Thymus (tissue), 11 donors: ENCODE measurements around the gene REV3L. TPM values are rescaled to one million over a fixed set of nuclear protein-coding genes. Genes with fewer than 3 reads are reported as not detected.

Experiments
- DNase-seq, 9 donors: peaks; one replicate each; pipeline ENCODE4 v3.0.0-alpha.2; 2013; ENCODE audit warnings: low spot score in 9 of 9, low read depth in 6 of 9, missing footprints in 1 of 9
- H3K27ac ChIP-seq, 2 donors: one replicate each; pipeline ENCODE4 v1.5.1; 2013; ENCODE audit warnings: control low read depth in 1 of 2, low read depth in 1 of 2, low read length in 1 of 2, mild to moderate bottlenecking in 1 of 2, moderate library complexity in 1 of 2
- H3K27me3 ChIP-seq, 2 donors: one replicate each; pipeline ENCODE4 v1.5.1; 2013; ENCODE audit warnings: low read length in 1 of 2; ENCODE audit not compliant: control insufficient read depth in 2 of 2, insufficient read depth in 1 of 2
- H3K36me3 ChIP-seq, 2 donors: one replicate each; pipeline ENCODE4 v1.5.1; 2013; ENCODE audit warnings: low read length in 1 of 2, mild to moderate bottlenecking in 1 of 2, moderate library complexity in 1 of 2; ENCODE audit not compliant: control insufficient read depth in 2 of 2, insufficient read depth in 2 of 2
- H3K4me1 ChIP-seq, 2 donors: one replicate each; pipeline ENCODE4 v1.5.1; 2013; ENCODE audit warnings: low read length in 2 of 2; ENCODE audit not compliant: control insufficient read depth in 2 of 2, insufficient read depth in 2 of 2
- H3K4me3 ChIP-seq, 2 donors: one replicate each; pipeline ENCODE4 v1.5.1; 2013; ENCODE audit warnings: low read length in 2 of 2, control low read depth in 1 of 2, mild to moderate bottlenecking in 1 of 2
- H3K9me3 ChIP-seq, 2 donors: one replicate each; pipeline ENCODE4 v1.5.1; 2013; ENCODE audit warnings: low read length in 1 of 2, mild to moderate bottlenecking in 1 of 2; ENCODE audit not compliant: control insufficient read depth in 2 of 2, insufficient read depth in 1 of 2
- WGBS: extraction: QIAGEN DNeasy Blood & Tissue Kit; methylation state at CpG from one replicate; pipeline ENCODE4 v1.1.7; 2013; 5-methylcytosine and 5-hydroxymethylcytosine counted together
- polyA plus RNA-seq: library from polyadenylated mRNA; stranded (reverse); fragments of 200-250 nt; gene quantifications from one replicate; pipeline ENCODE4 v1.2.3, GENCODE V29; 2013
- total RNA-seq: library from RNA; stranded (reverse); fragments of 120-200 nt; gene quantifications from one replicate; pipeline ENCODE4 v1.2.4, GENCODE V29; 2013
- donor health status: healthy.

The REV3L gene
- total and polyA plus RNA-seq, 2 donors = 21.2 to 29.4 TPM

- DNase-seq = no peak
- Histone ChIP-seq H3K9me3 (no peaks in the 10 kb centered on the region), H3K27ac (no peak overlapping the region), H3K4me1 (peaks cover 0 to 3% of the 10 kb centered on the region in 2 donors), H3K4me3 (no peak overlapping the region), H3K27me3 (peaks cover 0 to 4% of the 10 kb centered on the region in 2 donors), H3K36me3 (no peaks in the 10 kb centered on the region)
- 92% methylated on average over 6 of the region's 6 CpGs for WGBS
These were observed 228.2 kb downstream of the REV3L start for GRCh38 chr6:111254779-111255166.

GRCh38 chr6:111254004-111254778 lies 228.8 kb downstream of the REV3L start:
- no peak overlapping the region for H3K27ac ChIP-seq
- 95% methylated on average over 9 of the region's 9 CpGs for WGBS
- no peaks in the 10 kb centered on the region for H3K9me3 ChIP-seq
- peaks cover 0 to 4% of the 10 kb centered on the region in 2 donors for H3K27me3 ChIP-seq
- H3K4me1 ChIP-seq = peaks cover 0 to 3% of the 10 kb centered on the region in 2 donors
- H3K4me3 ChIP-seq = no peak overlapping the region
- H3K36me3 ChIP-seq = no peaks in the 10 kb centered on the region
- DNase-seq = no peak

- DNase-seq = no peak
- H3K9me3 ChIP-seq = no peaks in the 10 kb centered on the region
- H3K27ac ChIP-seq = no peak overlapping the region
- peaks cover 0 to 4% of the 10 kb centered on the region in 2 donors for H3K27me3 ChIP-seq
- no peaks in the 10 kb centered on the region for H3K36me3 ChIP-seq
- no peak overlapping the region for H3K4me3 ChIP-seq
- H3K4me1 ChIP-seq = no peaks in the 10 kb centered on the region
- 90% methylated on average over 3 of the region's 3 CpGs for WGBS
These were observed 230.3 kb downstream of the REV3L start for GRCh38 chr6:111252726-111253125.

- Histone ChIP-seq H3K9me3 (no peaks in the 10 kb centered on the region), H3K4me1 (no peaks in the 10 kb centered on the region), H3K36me3 (no peaks in the 10 kb centered on the region), H3K4me3 (no peak overlapping the region), H3K27me3 (peaks cover 0 to 4% of the 10 kb centered on the region in 2 donors), H3K27ac (no peak overlapping the region)
- WGBS = 90% methylated on average over 4 of the region's 4 CpGs
- no peak for DNase-seq
These were observed 232.1 kb downstream of the REV3L start for GRCh38 chr6:111250791-111251354.

Other genes with a start within 250 kb of the REV3L start
- 26.4 TPM for gene TRAF3IP2, start 122.7 kb upstream of the REV3L start, total RNA-seq
- gene TRAF3IP2, start 122.7 kb upstream of the REV3L start, polyA plus RNA-seq = 38.9 TPM